Amniotic stem cell (primary cell): ENCODE data around the gene RER1.

Source experiments
- DNase-seq: peaks from one replicate; lab custom pipeline; 2025; lab: John Stamatoyannopoulos, UW

RER1 gene

GRCh38 chr1:2353551-2354438, 37.8 kb upstream of the RER1 start:
- no peak for DNase-seq

- no peak for DNase-seq
These were observed 36.9 kb upstream of the RER1 start for GRCh38 chr1:2354511-2355372.

- no peak for DNase-seq
These were observed 36.0 kb upstream of the RER1 start for GRCh38 chr1:2355373-2356261.

- DNase-seq, result no peak
These were observed 35.2 kb upstream of the RER1 start for GRCh38 chr1:2356401-2356800.

- no peak for DNase-seq
These were observed 34.5 kb upstream of the RER1 start for GRCh38 chr1:2356911-2357845.

- DNase-seq, result no peak
These were observed 33.6 kb upstream of the RER1 start for GRCh38 chr1:2358072-2358471.

- DNase-seq, result no peak
These were observed 32.7 kb upstream of the RER1 start for GRCh38 chr1:2358651-2359640.

GRCh38 chr1:2360588-2361364, 30.9 kb upstream of the RER1 start:
- no peak for DNase-seq

GRCh38 chr1:2363847-2364513, 27.7 kb upstream of the RER1 start:
- DNase-seq, result no peak

- DNase-seq, result no peak
These were observed 23.4 kb upstream of the RER1 start for GRCh38 chr1:2368053-2368744.

GRCh38 chr1:2372551-2373490, 18.8 kb upstream of the RER1 start:
- DNase-seq, result no peak

- no peak for DNase-seq
These were observed 17.9 kb upstream of the RER1 start for GRCh38 chr1:2373551-2374251.

GRCh38 chr1:2374252-2375155, 17.1 kb upstream of the RER1 start:
- no peak for DNase-seq

GRCh38 chr1:2375246-2375922, 16.3 kb upstream of the RER1 start:
- DNase-seq, result no peak
